SK-N-SH (cell line): ENCODE measurements around the gene RNF44. TPM values are rescaled to one million over a fixed set of nuclear protein-coding genes. Genes with fewer than 3 reads are reported as not detected.
"Not testable (repeated sequence)": the region's sequence is repeated elsewhere in the genome, so short reads cannot be mapped to it uniquely, and the experiment has no call there.

Experiments
- CTCF ChIA-PET: fragments of 300-600, 350-600 bp; formaldehyde crosslinking; extraction: SDS; loops from one replicate; lab custom pipeline; 2021; lab: Yijun Ruan, JAX
- POLR2A ChIA-PET: fragments of 350-600 bp; sonication (Branson Sonifier 250); formaldehyde crosslinking; extraction: SDS; loops from one replicate; lab custom pipeline; 2020; ENCODE audit warnings: antibody characterized with exemption, inconsistent platforms; lab: Yijun Ruan, JAX
- DNase-seq: peaks from one replicate; pipeline ENCODE4 v3.0.0; 2012
- H2AFZ ChIP-seq: fragments of 200-600 bp; sonication (generic); 2 replicates; pipeline ENCODE4 v1.8.1; 2016; ENCODE audit warnings: antibody characterized with exemption, mild to moderate bottlenecking, low read depth
- H3F3A ChIP-seq: fragments of 200-600 bp; sonication (generic); replicated peaks from 2 replicates; pipeline ENCODE3; 2016; ENCODE audit warnings: antibody characterized with exemption, mild to moderate bottlenecking; ENCODE audit not compliant: insufficient read depth
- H3K27ac ChIP-seq, 2 experiments: fragments of 200-500 bp in 1 of 2; fragments of 200-600 bp in 1 of 2; sonication (Bioruptor generic) in 1 of 2; sonication (generic), shearing (Covaris generic) in 1 of 2; 2 replicates each; pipeline versions ENCODE4 v1.5.1 to v1.6.1; 2014 to 2016; ENCODE audit warnings: low read depth in 2 of 2, inconsistent platforms in 1 of 2, low read length in 1 of 2, mild to moderate bottlenecking in 1 of 2, mixed read lengths in 1 of 2
- H3K27me3 ChIP-seq: fragments of 200-600 bp; sonication (generic), shearing (Covaris generic); 2 replicates; pipeline ENCODE4 v1.6.1; 2016; ENCODE audit warnings: mixed run types; ENCODE audit not compliant: insufficient read depth
- H3K36me3 ChIP-seq, 2 experiments: fragments of 200-500 bp in 1 of 2; fragments of 200-600 bp in 1 of 2; sonication (Bioruptor generic) in 1 of 2; sonication (generic) in 1 of 2; replicated peaks in 1 of 2; 2 replicates each; pipeline versions ENCODE3 to v1.5.1; 2014 to 2016; ENCODE audit warnings: low read length in 1 of 2, mild to moderate bottlenecking in 1 of 2; ENCODE audit not compliant: insufficient read depth in 2 of 2, control insufficient read depth in 1 of 2
- H3K4me1 ChIP-seq, 2 experiments: fragments of 200-500 bp in 1 of 2; fragments of 200-600 bp in 1 of 2; sonication (Bioruptor generic) in 1 of 2; sonication (generic), shearing (Covaris generic) in 1 of 2; 2 replicates each; pipeline versions ENCODE4 v1.5.1 to v1.6.1; 2014 to 2016; ENCODE audit warnings: low read depth in 1 of 2, low read length in 1 of 2, mixed run types in 1 of 2; ENCODE audit not compliant: insufficient read depth in 2 of 2, control insufficient read depth in 1 of 2
- H3K4me2 ChIP-seq: fragments of 200-600 bp; sonication (generic), shearing (Covaris generic); 2 replicates; pipeline ENCODE4 v1.6.1; 2017; ENCODE audit warnings: mixed run types
- H3K4me3 ChIP-seq, 2 experiments: fragments of 200-500 bp in 1 of 2; fragments of 200-600 bp in 1 of 2; sonication (Bioruptor generic) in 1 of 2; sonication (generic), shearing (Covaris generic) in 1 of 2; 2 replicates each; pipeline versions ENCODE4 v1.5.1 to v1.8.1; 2014 to 2016; ENCODE audit warnings: low read depth in 2 of 2, inconsistent platforms in 1 of 2, low read length in 1 of 2, mild to moderate bottlenecking in 1 of 2, mixed read lengths in 1 of 2, moderate library complexity in 1 of 2
- H3K79me2 ChIP-seq: fragments of 200-600 bp; sonication (generic); 2 replicates; pipeline ENCODE4 v1.8.1; 2017; ENCODE audit warnings: mild to moderate bottlenecking; ENCODE audit not compliant: insufficient read depth
- H3K9ac ChIP-seq: fragments of 200-600 bp; sonication (generic); 2 replicates; pipeline ENCODE4 v1.6.1; 2017; ENCODE audit warnings: mixed run types
- H3K9me2 ChIP-seq: fragments of 200-600 bp; sonication (generic); 2 replicates; pipeline ENCODE4 v1.6.1; 2017; ENCODE audit warnings: mixed run types
- H3K9me3 ChIP-seq: fragments of 200-600 bp; sonication (generic); 2 replicates; pipeline ENCODE4 v1.6.1; 2017; ENCODE audit warnings: mixed run types, mild to moderate bottlenecking, moderate library complexity
- H4K20me1 ChIP-seq: fragments of 200-600 bp; sonication (generic); 2 replicates; pipeline ENCODE4 v1.6.1; 2017; ENCODE audit warnings: mild to moderate bottlenecking, mixed run types; ENCODE audit not compliant: insufficient read depth
- CHD2 ChIP-seq: fragments of 150-350 bp; IDR thresholded peaks from 2 replicates; pipeline ENCODE4 v1.6.1; 2018; ENCODE audit warnings: low read length; ENCODE audit not compliant: partially characterized antibody
- EP300 ChIP-seq, 2 experiments: IDR thresholded peaks; 2 replicates each; pipeline versions ENCODE4 v1.4.0 to v1.6.1; 2012; ENCODE audit warnings: borderline replicate concordance in 1 of 2, low read depth in 1 of 2, low read length in 1 of 2
- EZH2phosphoT487 ChIP-seq: fragments of 200-600 bp; sonication (generic); IDR thresholded peaks from 2 replicates; pipeline ENCODE4 v1.6.1; 2017; ENCODE audit warnings: low read depth, mixed run types, mild to moderate bottlenecking, antibody characterized with exemption, moderate library complexity, borderline replicate concordance
- FOXM1 ChIP-seq: IDR thresholded peaks from 2 replicates; pipeline ENCODE4 v1.4.0; 2012; ENCODE audit warnings: low read depth, mild to moderate bottlenecking
- GATA2 ChIP-seq: sonication (generic); formaldehyde crosslinking; IDR thresholded peaks from 2 replicates; pipeline ENCODE4 v1.5.0; 2020; ENCODE audit warnings: mild to moderate bottlenecking, missing genetic modification reagents
- IRF3 ChIP-seq: fragments of 150-350 bp; IDR thresholded peaks from 2 replicates; pipeline ENCODE4 v1.6.1; 2016; ENCODE audit warnings: mild to moderate bottlenecking, low read depth, low read length
- MEF2A ChIP-seq: IDR thresholded peaks from 2 replicates; pipeline ENCODE4 v1.4.0; 2012; ENCODE audit warnings: low read depth, borderline replicate concordance
- MXI1 ChIP-seq: IDR thresholded peaks from 2 replicates; pipeline ENCODE4 v1.6.1; 2012; ENCODE audit warnings: mild to moderate bottlenecking, low read depth, low read length, improper control_type of control experiment
- NFIC ChIP-seq: IDR thresholded peaks from 2 replicates; pipeline ENCODE4 v1.4.0; 2012; ENCODE audit warnings: borderline replicate concordance
- NRF1 ChIP-seq: IDR thresholded peaks from 2 replicates; pipeline ENCODE4 v1.6.1; 2012; ENCODE audit warnings: low read depth, mild to moderate bottlenecking, low read length
- POLR2AphosphoS5 ChIP-seq: IDR thresholded peaks from 2 replicates; pipeline ENCODE4 v1.6.1; 2012; ENCODE audit warnings: low read depth, low read length
- RAD21 ChIP-seq: IDR thresholded peaks from 2 replicates; pipeline ENCODE4 v1.6.1; 2012; ENCODE audit warnings: mild to moderate bottlenecking, low read length
- RFX5 ChIP-seq: IDR thresholded peaks from 2 replicates; pipeline ENCODE4 v1.6.1; 2012; ENCODE audit warnings: mild to moderate bottlenecking, improper control_type of control experiment, low read length
- RXRA ChIP-seq: IDR thresholded peaks from 2 replicates; pipeline ENCODE4 v1.4.0; 2012; ENCODE audit warnings: low read depth, mild to moderate bottlenecking, borderline replicate concordance
- SMC3 ChIP-seq: IDR thresholded peaks from 2 replicates; pipeline ENCODE4 v1.6.1; 2012; ENCODE audit warnings: low read depth, low read length, improper control_type of control experiment
- TCF12 ChIP-seq: IDR thresholded peaks from 2 replicates; pipeline ENCODE4 v1.4.0; 2012
- TEAD4 ChIP-seq: IDR thresholded peaks from 2 replicates; pipeline ENCODE4 v1.4.0; 2012; ENCODE audit warnings: mild to moderate bottlenecking, borderline replicate concordance; ENCODE audit not compliant: insufficient read depth
- USF1 ChIP-seq: IDR thresholded peaks from 2 replicates; pipeline ENCODE4 v1.4.0; 2012; ENCODE audit warnings: low read depth, borderline replicate concordance
- WGBS: methylation state at CpG from one replicate; pipeline ENCODE4 v1.1.6; 2017; ENCODE audit warnings: low lambda C conversion rate; 5-methylcytosine and 5-hydroxymethylcytosine counted together
- polyA plus RNA-seq, 3 experiments: library from polyadenylated mRNA; depleted of rRNA; stranded (reverse); fragments of >200 nt; gene quantifications; 2 replicates each; pipeline ENCODE4 v1.2.3, GENCODE V29; 2012

Gene RNF44
- polyA plus RNA-seq, 1 of the 3 experiments (the other 2 are of a cell fraction) = 17.9 TPM

- ChIA-PET POLR2A (no interaction called here), CTCF (no interaction called here)
- H3K4me2 ChIP-seq = no peak overlapping the region
- no peak overlapping the region for H3K4me3 ChIP-seq
- H3K9ac ChIP-seq = no peak overlapping the region
- peaks cover 75 to 77% of the 10 kb centered on the region in 2 experiments for H3K36me3 ChIP-seq
- TF ChIP-seq NFIC (no peak), TCF12 (no peak), MXI1 (no peak)
- H3F3A ChIP-seq = peaks cover 4% of the 10 kb centered on the region
- no peak overlapping the region for H3K27ac ChIP-seq
- H3K4me1 ChIP-seq = no peaks in the 10 kb centered on the region
- H3K27me3 ChIP-seq = no peaks in the 10 kb centered on the region
- H3K9me2 ChIP-seq = no peaks in the 10 kb centered on the region
- no peaks in the 10 kb centered on the region for H4K20me1 ChIP-seq
- peaks cover 25% of the 10 kb centered on the region; the same call in 1 of the 2 replicates for H3K79me2 ChIP-seq
- WGBS = 57% methylated on average over 3 of the region's 3 CpGs
- no peak for DNase-seq
- no peaks in the 10 kb centered on the region for H3K9me3 ChIP-seq
- H2AFZ ChIP-seq = no peak overlapping the region
Measured at GRCh38 chr5:176491101-176491502, 46.1 kb downstream of the RNF44 start.

- 94% methylated on average over 1 of the region's 1 CpG for WGBS
- Histone ChIP-seq H3K9me2 (no peaks in the 10 kb centered on the region), H3K4me2 (no peak overlapping the region), H3F3A (peaks cover 4% of the 10 kb centered on the region), H3K4me1 (no peaks in the 10 kb centered on the region), H3K4me3 (no peak overlapping the region), H3K9ac (no peak overlapping the region), H2AFZ (no peak overlapping the region), H3K36me3 (peaks cover 73 to 78% of the 10 kb centered on the region in 2 experiments), H3K79me2 (peaks cover 33% of the 10 kb centered on the region; the same call in 1 of the 2 replicates), H3K9me3 (no peaks in the 10 kb centered on the region), H3K27me3 (no peaks in the 10 kb centered on the region), H4K20me1 (no peaks in the 10 kb centered on the region), H3K27ac (no peak overlapping the region)
- TF ChIP-seq NRF1 = no peak
- ChIA-PET POLR2A (no interaction called here), CTCF (no interaction called here)
- no peak for DNase-seq
Measured at GRCh38 chr5:176490301-176490700, 46.9 kb downstream of the RNF44 start.

- Histone ChIP-seq H3K4me1 (no peaks in the 10 kb centered on the region), H2AFZ (no peak overlapping the region), H3K4me3 (no peak overlapping the region), H3K9ac (no peak overlapping the region), H3K9me3 (no peaks in the 10 kb centered on the region), H3K79me2 (peaks cover 40% of the 10 kb centered on the region), H3K27me3 (no peaks in the 10 kb centered on the region), H3K36me3 (peaks cover 65 to 77% of the 10 kb centered on the region in 2 experiments), H3K9me2 (no peaks in the 10 kb centered on the region), H3K27ac (no peak overlapping the region), H3F3A (peaks cover 4% of the 10 kb centered on the region), H3K4me2 (no peak overlapping the region), H4K20me1 (peaks cover 5% of the 10 kb centered on the region; the same call in 1 of the 2 replicates)
- 87% methylated on average over 1 of the region's 1 CpG for WGBS
- TF ChIP-seq EP300 (IDR thresholded peaks at IDR 0.05; ENCODE audit: borderline replicate concordance in 1 of 2, low read depth in 1 of 2, low read length in 1 of 2) (no peak), USF1 (no peak), GATA2 (CRISPR knock-in tag) (no peak), SMC3 (no peak), EZH2phosphoT487 (no peak), TCF12 (no peak), NFIC (no peak), RXRA (no peak), IRF3 (no peak), NRF1 (no peak), POLR2AphosphoS5 (no peak), CHD2 (no peak), TEAD4 (no peak), RAD21 (no peak), RFX5 (no peak), MEF2A (no peak), FOXM1 (no peak)
- DNase-seq = no peak
- ChIA-PET POLR2A (no interaction called here), CTCF (interaction anchor here (1.4 kb wide), 1 partner anchor 41 kb away, joined by 4 read pairs; the partner anchor contains the start of gene FAF2)
Measured at GRCh38 chr5:176489077-176489476, 48.1 kb downstream of the RNF44 start.

- peaks cover 51 to 66% of the 10 kb centered on the region in 2 experiments for H3K36me3 ChIP-seq
- H3K9me3 ChIP-seq, H3K9me2 ChIP-seq, H3K9ac ChIP-seq, H3K4me2 ChIP-seq, H3K27ac ChIP-seq, H3K4me1 ChIP-seq, POLR2A ChIA-PET, H3K27me3 ChIP-seq, DNase-seq, H3F3A ChIP-seq, H3K4me3 ChIP-seq, H2AFZ ChIP-seq: not testable (repeated sequence)
- H4K20me1 ChIP-seq = peaks cover 12% of the 10 kb centered on the region; the same call in 1 of the 2 replicates
- WGBS = 100% methylated on average over 3 of the region's 4 CpGs
- peaks cover 56% of the 10 kb centered on the region for H3K79me2 ChIP-seq
- CTCF ChIA-PET = interaction anchor here (0.6 kb wide), 1 partner anchor 48 kb away, joined by 3 read pairs; no protein-coding TSS in a partner anchor
Measured at GRCh38 chr5:176487160-176487559, 50.0 kb downstream of the RNF44 start.
